ENCODE measurements around the gene GRK3. TPM values are rescaled to one million over a fixed set of nuclear protein-coding genes. Genes with fewer than 3 reads are reported as not detected.

Gene GRK3
- total RNA-seq, 1 experiment from 2014 or later, result 7.1 TPM

DNA sequence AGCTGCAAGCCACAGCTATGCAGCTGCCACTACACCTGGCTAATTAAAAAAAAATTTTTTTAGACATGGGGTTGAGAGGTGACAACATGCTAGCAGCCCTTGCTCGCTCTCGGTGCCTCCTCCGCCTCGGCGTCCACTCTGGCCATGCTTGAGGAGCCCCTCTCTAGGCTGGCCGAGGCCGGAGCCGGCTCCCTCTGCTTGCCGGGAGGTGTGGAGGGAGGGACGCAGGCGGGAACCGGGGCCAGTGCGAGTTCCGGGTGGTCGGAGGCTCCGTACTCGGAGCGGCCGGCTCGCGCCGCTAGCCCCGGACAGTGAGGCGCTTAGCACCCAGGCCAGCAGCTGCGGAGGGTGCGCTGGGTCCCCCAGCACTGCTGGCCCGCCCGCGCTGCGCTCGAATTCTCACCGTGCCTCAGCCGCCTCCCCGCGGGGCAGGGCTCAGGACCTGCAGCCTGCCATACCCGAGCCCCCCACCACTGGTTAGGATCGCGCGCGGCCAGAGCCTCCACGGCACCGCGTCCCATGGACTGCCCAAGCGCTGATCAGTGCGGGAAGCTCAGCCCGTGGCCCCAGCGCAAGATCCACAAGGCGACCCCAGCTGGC, 188.2 kb downstream of the GRK3 start:
- Histone ChIP-seq H3K4me3 (ENCODE audit: insufficient read depth, low read depth, low read length) (no peak overlapping the region), H3K36me3 (replicated peaks; ENCODE audit: control insufficient read depth, insufficient read depth, low read length) (no peaks in the 10 kb centered on the region), H3K27me3 (ENCODE audit: control insufficient read depth, insufficient read depth, low read length) (no peaks in the 10 kb centered on the region)
- DNase-seq, result peak; percentile 61

DNA sequence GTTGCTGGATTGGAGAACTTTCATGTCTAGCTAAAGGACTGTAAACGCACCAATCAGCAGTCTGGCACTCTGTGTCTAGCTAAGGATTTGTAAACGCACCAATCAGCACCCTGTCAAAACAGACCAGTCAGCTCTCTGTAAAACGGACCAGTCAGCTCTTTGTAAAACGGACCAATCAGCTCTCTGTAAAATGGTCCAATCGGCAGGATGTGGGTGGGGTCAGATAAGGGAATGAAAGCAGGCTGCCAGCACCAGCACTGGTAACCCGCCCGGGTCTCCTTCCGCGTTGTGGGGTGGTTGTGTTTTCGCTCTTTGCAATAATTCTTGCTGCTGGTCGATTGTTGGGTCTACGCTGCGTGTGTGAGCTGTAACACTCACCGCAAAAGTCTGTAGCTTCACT, 188.8 kb downstream of the GRK3 start:
- Histone ChIP-seq H3K27me3 (ENCODE audit: control insufficient read depth, insufficient read depth, low read length) (no peaks in the 10 kb centered on the region), H3K4me3 (ENCODE audit: insufficient read depth, low read depth, low read length) (no peak overlapping the region), H3K36me3 (replicated peaks; ENCODE audit: control insufficient read depth, insufficient read depth, low read length) (no peaks in the 10 kb centered on the region)
- no peak for DNase-seq

DNA sequence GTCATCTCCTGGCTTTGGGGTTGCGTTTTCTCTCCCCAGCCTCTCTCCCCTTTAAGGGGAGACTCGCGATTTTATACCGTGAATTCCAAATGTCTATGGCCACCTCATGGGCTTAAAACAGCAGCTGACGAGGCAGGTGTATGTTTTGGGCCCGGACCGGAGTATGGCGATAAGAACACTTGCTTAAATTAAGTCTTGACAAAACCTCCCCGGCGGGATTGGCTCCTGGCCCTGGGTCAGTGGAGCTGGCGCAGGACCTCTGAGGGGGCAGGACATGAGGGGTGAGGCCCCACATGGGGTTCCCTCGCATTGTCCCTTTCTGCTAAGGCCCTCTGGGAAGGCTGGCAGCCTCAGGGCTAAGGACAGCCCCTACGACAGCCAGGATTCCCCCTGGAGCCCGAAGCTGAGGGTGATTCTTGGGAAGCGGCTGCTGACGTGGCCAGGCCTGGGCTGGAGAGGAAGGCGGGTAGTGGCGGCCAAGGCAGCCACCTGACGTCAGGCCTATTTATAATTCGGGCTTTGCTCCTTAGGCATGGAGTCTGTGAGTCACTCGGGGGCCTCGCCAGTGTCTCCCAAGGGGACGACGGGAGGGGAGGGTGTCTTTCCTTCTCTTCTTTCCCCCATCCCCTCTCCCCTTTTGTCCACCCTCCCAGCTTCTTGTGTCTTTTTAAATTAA, 190.2 kb downstream of the GRK3 start:
- no peak for DNase-seq
- Histone ChIP-seq H3K36me3 (replicated peaks; ENCODE audit: control insufficient read depth, insufficient read depth, low read length) (no peaks in the 10 kb centered on the region), H3K4me3 (ENCODE audit: insufficient read depth, low read depth, low read length) (no peak overlapping the region), H3K27me3 (ENCODE audit: control insufficient read depth, insufficient read depth, low read length) (no peaks in the 10 kb centered on the region)

DNA sequence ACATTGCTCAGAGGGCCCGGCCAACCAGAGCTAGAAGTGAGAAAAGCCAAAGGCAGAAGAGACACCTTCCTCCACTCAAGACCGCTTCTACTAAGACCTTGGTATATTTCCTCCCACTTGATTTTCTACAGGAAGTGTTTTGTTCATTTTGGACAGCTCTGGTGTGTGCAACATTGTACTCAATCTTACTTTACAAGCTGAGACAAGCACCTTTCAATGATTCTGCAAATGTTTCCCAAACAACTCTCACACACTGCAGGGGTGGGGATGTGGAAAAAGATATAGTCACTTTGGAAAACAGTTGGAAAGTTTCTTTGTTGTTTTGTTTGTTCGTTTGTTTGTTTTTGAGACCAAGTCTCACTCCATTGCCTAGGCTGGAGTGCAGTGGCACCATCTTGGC, 193.2 kb downstream of the GRK3 start:
- no peaks in the 10 kb centered on the region for H3K36me3 ChIP-seq (replicated peaks; ENCODE audit: control insufficient read depth, insufficient read depth, low read length)
- no peaks in the 10 kb centered on the region for H3K27me3 ChIP-seq (ENCODE audit: control insufficient read depth, insufficient read depth, low read length)
- H3K4me3 ChIP-seq (ENCODE audit: insufficient read depth, low read depth, low read length), result no peak overlapping the region
- DNase-seq, result no peak

DNA sequence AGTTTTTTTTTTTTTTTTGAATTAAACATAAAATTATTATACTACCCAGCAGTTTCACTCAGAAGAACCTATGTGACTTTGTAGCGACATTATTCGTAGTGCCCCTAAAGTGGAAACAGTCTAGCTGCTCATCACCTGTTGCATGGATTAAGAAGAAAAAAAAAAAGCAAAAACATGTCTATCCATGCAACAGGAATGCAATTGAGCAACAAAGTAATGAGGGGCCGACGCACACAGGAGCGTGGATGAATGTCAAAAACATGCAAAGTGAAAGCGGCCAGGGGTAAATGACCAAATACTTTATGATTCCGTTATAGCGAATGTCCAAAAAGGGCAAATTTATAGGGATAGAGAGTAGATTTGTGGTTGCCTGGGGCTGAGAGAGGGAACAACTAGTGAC, 193.8 kb downstream of the GRK3 start:
- DNase-seq, result no peak
- H3K36me3 ChIP-seq (replicated peaks; ENCODE audit: control insufficient read depth, insufficient read depth, low read length), result no peaks in the 10 kb centered on the region

DNA sequence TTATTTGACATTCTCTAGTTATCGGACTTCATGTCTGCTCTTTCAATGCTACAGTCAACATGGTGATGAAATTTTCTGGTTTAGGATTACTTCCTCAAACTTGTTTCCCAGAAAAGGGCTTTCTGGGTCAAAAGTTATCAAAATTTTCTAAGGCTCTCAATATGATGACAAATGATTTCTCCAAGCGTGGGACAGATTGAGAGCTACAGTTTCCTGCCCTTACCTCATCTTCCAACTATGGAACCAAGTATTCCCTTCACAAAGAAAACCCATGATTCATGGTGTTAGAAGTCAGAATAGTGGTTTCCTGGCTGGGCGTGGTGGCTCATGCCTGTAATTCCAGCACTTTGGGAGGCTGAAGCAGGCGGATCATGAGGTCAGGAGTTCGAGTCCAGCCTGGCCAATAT, 195.4 kb downstream of the GRK3 start:
- Histone ChIP-seq H3K27me3 (ENCODE audit: control insufficient read depth, insufficient read depth, low read length) (no peaks in the 10 kb centered on the region), H3K36me3 (replicated peaks; ENCODE audit: control insufficient read depth, insufficient read depth, low read length) (no peaks in the 10 kb centered on the region), H3K4me3 (ENCODE audit: insufficient read depth, low read depth, low read length) (no peak overlapping the region)
- no peak for DNase-seq

More for the DNA sequence above, 193.8 kb downstream of the GRK3 start:
- Histone ChIP-seq H3K27me3 (ENCODE audit: control insufficient read depth, insufficient read depth, low read length) (no peaks in the 10 kb centered on the region), H3K4me3 (ENCODE audit: insufficient read depth, low read depth, low read length) (no peak overlapping the region)

DNA sequence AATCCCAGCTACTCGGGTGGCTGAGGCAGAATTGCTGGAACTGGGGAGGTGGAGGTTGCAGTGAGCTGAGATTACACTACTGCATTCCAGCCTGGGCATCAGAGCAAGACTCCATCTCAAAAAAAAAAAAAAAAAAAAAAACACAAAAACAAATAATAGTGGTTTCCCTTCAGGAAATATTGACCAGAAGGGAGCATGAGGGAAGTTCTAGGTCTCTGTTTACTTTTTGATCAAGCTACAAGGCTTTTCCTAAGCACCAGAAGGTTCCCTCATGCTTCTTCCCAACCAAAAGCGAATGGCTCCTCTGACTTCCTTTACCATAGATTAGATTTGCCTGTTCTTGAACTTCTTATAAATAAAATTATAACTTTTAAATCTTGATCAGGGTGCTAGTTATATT, 195.8 kb downstream of the GRK3 start:
- Histone ChIP-seq H3K27me3 (ENCODE audit: control insufficient read depth, insufficient read depth, low read length) (no peaks in the 10 kb centered on the region), H3K36me3 (replicated peaks; ENCODE audit: control insufficient read depth, insufficient read depth, low read length) (no peaks in the 10 kb centered on the region), H3K4me3 (ENCODE audit: insufficient read depth, low read depth, low read length) (no peak overlapping the region)
- DNase-seq, result no peak

DNA sequence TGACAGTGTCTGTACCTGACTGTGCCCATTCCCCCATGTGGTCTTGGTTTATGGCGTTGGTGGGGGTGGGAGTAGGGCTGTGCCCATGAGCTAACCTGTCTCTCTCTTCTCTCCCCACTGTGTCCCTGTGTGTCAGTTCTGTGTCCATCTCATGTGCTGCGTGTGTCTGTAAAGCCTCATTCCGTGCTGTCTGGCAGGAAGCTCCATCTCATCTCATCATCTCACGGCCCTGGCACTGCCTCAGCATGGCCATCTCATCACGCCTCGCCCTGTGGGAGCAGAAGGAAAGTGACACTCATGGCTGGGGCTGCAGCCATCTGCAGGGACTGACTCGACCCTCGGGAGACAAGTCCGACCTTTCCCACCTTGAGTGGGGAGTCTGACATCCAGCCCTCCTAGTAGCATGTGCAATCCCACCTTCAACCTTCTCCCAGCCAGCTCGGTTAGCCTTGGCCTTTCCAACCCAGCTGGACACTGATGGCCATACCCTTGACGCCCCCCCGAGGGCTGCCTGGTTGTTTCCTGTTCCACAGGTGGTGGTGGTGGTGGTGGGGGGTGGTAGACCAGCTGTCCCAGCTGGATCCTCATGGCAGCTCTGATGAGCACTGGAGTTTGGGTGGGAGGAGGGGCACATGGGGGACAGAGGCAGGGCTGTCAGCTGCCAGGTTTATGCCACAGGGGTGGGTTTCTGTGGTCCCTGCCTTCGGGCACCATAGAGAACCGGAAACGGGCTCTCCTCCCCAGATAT, 196.5 kb downstream of the GRK3 start:
- Histone ChIP-seq H3K36me3 (replicated peaks; ENCODE audit: control insufficient read depth, insufficient read depth, low read length) (no peaks in the 10 kb centered on the region), H3K27me3 (ENCODE audit: control insufficient read depth, insufficient read depth, low read length) (no peaks in the 10 kb centered on the region), H3K4me3 (ENCODE audit: insufficient read depth, low read depth, low read length) (no peak overlapping the region)
- DNase-seq, result no peak

DNA sequence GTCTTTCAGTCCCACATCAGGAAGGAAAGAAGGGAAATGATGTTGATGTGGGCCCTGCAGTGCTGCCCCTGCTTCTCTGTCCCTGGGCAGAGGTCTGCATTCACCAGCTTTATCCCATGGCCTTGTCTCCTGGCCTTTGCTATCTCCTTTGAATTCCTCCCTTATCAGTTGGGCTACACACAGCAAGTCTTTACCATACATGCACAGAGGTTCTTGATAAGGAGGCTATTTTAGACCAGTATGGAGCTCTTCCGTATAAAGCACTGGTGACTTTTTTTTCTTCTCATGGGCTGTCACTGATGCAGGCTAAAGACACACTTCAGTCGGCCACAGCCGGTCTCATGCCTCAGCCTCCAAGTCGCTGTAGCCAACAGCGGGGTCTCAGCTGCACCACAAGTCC, 197.7 kb downstream of the GRK3 start:
- Histone ChIP-seq H3K36me3 (replicated peaks; ENCODE audit: control insufficient read depth, insufficient read depth, low read length) (no peaks in the 10 kb centered on the region), H3K27me3 (ENCODE audit: control insufficient read depth, insufficient read depth, low read length) (no peaks in the 10 kb centered on the region), H3K4me3 (ENCODE audit: insufficient read depth, low read depth, low read length) (no peak overlapping the region)
- DNase-seq, result no peak

DNA sequence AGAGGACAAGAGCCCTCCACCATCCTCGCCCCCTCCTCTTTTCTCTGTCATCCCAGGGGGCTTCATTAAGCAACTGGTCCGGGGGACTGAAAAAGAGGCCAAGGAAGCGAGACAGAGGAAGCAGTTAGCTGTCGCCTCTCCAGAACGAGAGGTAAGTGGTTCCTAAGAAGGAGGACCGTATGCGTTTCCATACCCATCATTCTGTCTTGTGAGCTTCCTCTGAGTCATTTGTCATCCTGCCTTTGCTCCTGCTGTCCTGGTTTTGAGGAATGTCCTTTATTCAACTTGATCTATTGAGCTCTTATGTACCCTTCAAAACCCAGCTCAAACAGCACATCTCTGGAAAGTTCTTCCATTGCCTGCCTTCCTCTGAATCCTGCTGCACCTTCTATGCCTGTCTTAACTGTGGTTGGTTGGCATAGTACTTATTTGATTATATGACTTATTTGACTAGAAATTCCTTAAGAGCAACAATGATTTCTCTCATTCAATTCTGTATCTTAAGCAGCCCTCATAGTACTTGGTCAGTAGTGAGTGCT, 198.8 kb downstream of the GRK3 start:
- no peak for DNase-seq
- Histone ChIP-seq H3K4me3 (ENCODE audit: insufficient read depth, low read depth, low read length) (no peak overlapping the region), H3K27me3 (ENCODE audit: control insufficient read depth, insufficient read depth, low read length) (no peaks in the 10 kb centered on the region), H3K36me3 (replicated peaks; ENCODE audit: control insufficient read depth, insufficient read depth, low read length) (no peaks in the 10 kb centered on the region)

DNA sequence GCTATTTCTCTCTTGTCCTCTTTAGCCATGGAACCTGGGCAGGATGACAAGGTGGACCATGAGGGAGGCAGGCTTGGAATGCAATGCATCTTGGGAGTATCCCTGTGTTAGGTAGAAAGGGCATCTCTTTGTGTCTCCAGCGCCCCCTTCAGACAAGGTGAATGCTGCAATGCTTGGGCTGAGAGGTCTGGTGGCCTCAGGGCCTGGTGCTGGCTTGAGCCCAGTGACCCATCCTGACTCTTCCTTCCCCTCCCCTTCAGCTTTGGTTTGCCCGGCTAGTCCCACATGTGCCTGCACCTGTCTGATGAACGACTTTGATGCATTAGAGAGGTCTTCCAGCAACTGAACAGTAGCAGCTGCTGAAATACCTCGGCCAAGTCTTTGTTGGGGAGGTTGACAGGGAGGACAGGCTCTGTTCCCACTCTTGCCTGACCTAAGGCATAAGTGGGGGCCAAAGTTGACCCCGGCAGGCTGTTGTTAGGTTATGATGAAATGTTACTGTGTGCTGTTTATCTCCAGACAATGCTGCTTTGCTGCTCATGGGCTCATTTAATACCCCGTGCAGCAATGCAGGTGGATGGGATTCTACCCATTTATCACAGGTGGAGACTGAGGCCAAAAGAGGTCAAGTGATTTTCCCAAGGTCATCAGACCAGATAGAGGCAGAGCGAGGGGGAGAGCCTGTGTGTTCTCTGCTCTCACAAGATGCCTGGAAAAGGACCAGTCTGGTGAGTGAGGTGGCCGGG, 200.0 kb downstream of the GRK3 start:
- Histone ChIP-seq H3K27me3 (ENCODE audit: control insufficient read depth, insufficient read depth, low read length) (no peaks in the 10 kb centered on the region), H3K36me3 (replicated peaks; ENCODE audit: control insufficient read depth, insufficient read depth, low read length) (no peaks in the 10 kb centered on the region), H3K4me3 (ENCODE audit: insufficient read depth, low read depth, low read length) (no peak overlapping the region)
- DNase-seq, result peak; percentile 77

DNA sequence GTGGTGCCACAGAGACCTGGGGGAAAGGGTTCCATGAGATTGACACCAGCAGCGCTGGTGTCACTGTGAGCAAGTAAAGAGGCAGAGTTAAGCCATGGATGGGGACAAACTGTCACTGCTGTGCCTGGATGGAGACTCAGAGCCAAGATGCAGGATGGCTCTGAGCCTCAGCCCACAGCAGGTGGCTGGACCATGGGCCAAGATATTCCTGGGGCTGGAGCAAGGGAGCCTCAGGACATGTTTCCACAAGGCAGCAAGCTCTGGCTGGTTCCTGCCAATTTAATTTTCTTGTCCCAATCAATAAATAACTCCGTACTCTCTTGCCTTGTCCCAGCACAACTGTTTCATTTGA, 200.5 kb downstream of the GRK3 start:
- Histone ChIP-seq H3K36me3 (replicated peaks; ENCODE audit: control insufficient read depth, insufficient read depth, low read length) (no peaks in the 10 kb centered on the region), H3K4me3 (ENCODE audit: insufficient read depth, low read depth, low read length) (no peak overlapping the region), H3K27me3 (ENCODE audit: control insufficient read depth, insufficient read depth, low read length) (no peaks in the 10 kb centered on the region)
- no peak for DNase-seq

DNA sequence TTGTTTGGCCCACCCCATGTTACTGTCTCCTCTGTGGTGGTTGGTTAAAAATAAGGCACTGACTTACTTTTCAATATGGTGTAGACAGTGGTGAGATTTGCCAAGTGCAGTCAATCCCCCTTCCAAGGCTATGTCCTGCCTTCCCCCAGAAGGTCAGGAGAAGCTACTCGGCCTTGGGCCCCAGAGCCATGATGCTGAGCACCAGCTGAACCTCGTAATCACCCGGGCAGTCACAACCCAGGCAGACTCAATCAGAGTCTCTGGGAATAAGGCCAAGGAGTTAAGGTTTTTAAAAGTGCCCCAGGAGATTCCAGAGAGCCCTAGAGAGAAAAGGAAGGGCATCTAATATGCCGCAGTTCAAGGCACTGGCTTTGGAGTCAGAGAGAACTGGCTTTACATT, 201.3 kb downstream of the GRK3 start:
- no peak overlapping the region for H3K4me3 ChIP-seq (ENCODE audit: insufficient read depth, low read depth, low read length)
- DNase-seq, result no peak
- H3K36me3 ChIP-seq (replicated peaks; ENCODE audit: control insufficient read depth, insufficient read depth, low read length), result no peaks in the 10 kb centered on the region
- no peaks in the 10 kb centered on the region for H3K27me3 ChIP-seq (ENCODE audit: control insufficient read depth, insufficient read depth, low read length)

DNA sequence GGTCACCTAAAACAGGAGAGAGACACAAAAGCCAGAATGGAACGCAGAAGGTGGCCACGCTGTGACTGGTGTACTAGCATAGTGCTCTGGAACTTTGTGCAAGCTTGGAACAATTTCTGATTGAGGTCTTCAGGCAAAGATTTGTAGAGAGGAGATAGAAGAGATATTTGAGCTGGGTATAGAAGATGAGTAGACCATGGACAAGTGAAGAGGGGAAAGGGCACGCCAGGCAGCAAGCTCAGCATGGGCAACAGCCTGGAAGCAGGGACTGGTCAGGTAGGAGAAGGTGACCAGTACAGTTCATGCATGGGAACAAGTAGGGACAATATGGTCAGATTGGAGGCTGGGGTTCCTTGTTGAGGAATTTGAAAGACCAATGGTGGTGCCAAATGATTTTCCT, 201.9 kb downstream of the GRK3 start:
- Histone ChIP-seq H3K27me3 (ENCODE audit: control insufficient read depth, insufficient read depth, low read length) (no peaks in the 10 kb centered on the region), H3K4me3 (ENCODE audit: insufficient read depth, low read depth, low read length) (no peak overlapping the region), H3K36me3 (replicated peaks; ENCODE audit: control insufficient read depth, insufficient read depth, low read length) (no peaks in the 10 kb centered on the region)
- no peak for DNase-seq
